DND-41 (cell line): ENCODE measurements around the gene HYDIN.
"Not testable (repeated sequence)": the region's sequence is repeated elsewhere in the genome, so short reads cannot be mapped to it uniquely, and the experiment has no call there.

ENCODE experiments used
- CTCF ChIP-seq: IDR thresholded peaks from 2 replicates; pipeline ENCODE4 v1.5.1; 2012; ENCODE audit warnings: borderline replicate concordance, low read length, moderate library complexity, mild to moderate bottlenecking; ENCODE audit not compliant: poor library complexity, severe bottlenecking; ENCODE audit errors: extremely low read depth
- EZH2 ChIP-seq: IDR thresholded peaks from 3 replicates; pipeline ENCODE4 v1.6.1; 2012; ENCODE audit warnings: borderline replicate concordance, low read depth, mild to moderate bottlenecking, moderate library complexity, low read length, inconsistent platforms; ENCODE audit not compliant: severe bottlenecking

- TF ChIP-seq CTCF, EZH2: not testable (repeated sequence)
Measured at GRCh38 chr16:71080777-71081176, 149.7 kb downstream of the HYDIN start.
